D721Med (cell line): ENCODE measurements around the gene HORMAD1.
A peak's percentile ranks its signal among the peaks of the same experiment; 100 is the strongest.

ENCODE experiments used
- DNase-seq: peaks from one replicate; pipeline ENCODE4 v3.0.0; 2011; ENCODE audit warnings: low spot score; ENCODE audit not compliant: insufficient read length
- FAIRE-seq: peaks from 2 replicates; lab custom pipeline; 2011; peaks lifted over from hg19 to GRCh38; lab: Jason Lieb, UNC
- CTCF ChIP-seq: IDR thresholded peaks from 2 replicates; pipeline ENCODE4 v1.5.1; 2012; ENCODE audit warnings: mild to moderate bottlenecking, control low read depth; ENCODE audit not compliant: insufficient read depth; ENCODE audit errors: missing control alignments

Gene HORMAD1

GRCh38 chr1:150696995-150697927, 23.4 kb downstream of the HORMAD1 start, which contains the start of gene GOLPH3L:
Gene GOLPH3L, minus strand, starts transcription at chr1:150697154. Its CDS starts 2,316 bp downstream, at chr1:150694838.
- peak; percentile 39 for DNase-seq
- no peak for TF ChIP-seq CTCF
- FAIRE-seq = peak; percentile 99

GRCh38 chr1:150696590-150696989, 24.1 kb downstream of the HORMAD1 start:
- FAIRE-seq (no peak), DNase-seq (no peak)
- TF ChIP-seq CTCF = no peak

GRCh38 chr1:150696162-150696561, 24.5 kb downstream of the HORMAD1 start:
- no peak for FAIRE-seq
- TF ChIP-seq CTCF = no peak
- DNase-seq = no peak

- TF ChIP-seq CTCF = no peak
- FAIRE-seq = no peak
- no peak for DNase-seq
These were observed 25.1 kb downstream of the HORMAD1 start for GRCh38 chr1:150695561-150695960.

- DNase-seq (no peak), FAIRE-seq (peak; percentile 90)
- TF ChIP-seq CTCF = no peak
These were observed 28.0 kb downstream of the HORMAD1 start for GRCh38 chr1:150692720-150693119.

- no peak for DNase-seq
- TF ChIP-seq CTCF = no peak
- peak; percentile 80 for FAIRE-seq
These were observed 31.9 kb downstream of the HORMAD1 start for GRCh38 chr1:150688763-150689162.

GRCh38 chr1:150686275-150686674, 34.4 kb downstream of the HORMAD1 start:
- no peak for TF ChIP-seq CTCF
- FAIRE-seq = no peak
- DNase-seq = no peak
